Left lung (tissue), 10 donors: ENCODE results near the gene EIF1AD. TPM values are rescaled to one million over a fixed set of nuclear protein-coding genes. Genes with fewer than 3 reads are reported as not detected.

Experiments used
- ATAC-seq: fragments of 200-7000 bp; cut with Tn5 transposase; one replicate; pipeline ENCODE4 v1.9.1; 2020; ENCODE audit warnings: moderate library complexity
- DNase-seq, 4 donors: peaks; one replicate each; pipeline ENCODE4 v3.0.0-alpha.2; 2013 to 2020
- H3K27ac ChIP-seq, 2 donors: fragments of 200-600 bp; sonication (generic) in 1 of 2; one replicate each; pipeline versions ENCODE4 v1.5.0 to v1.8.0; 2020 to 2021
- H3K27me3 ChIP-seq, 2 donors: fragments of 200-600 bp; sonication (generic) in 1 of 2; one replicate each; pipeline versions ENCODE4 v1.5.0 to v1.8.0; 2020 to 2021
- H3K36me3 ChIP-seq, 2 donors: fragments of 200-600 bp; sonication (generic) in 1 of 2; one replicate each; pipeline versions ENCODE4 v1.5.0 to v1.8.0; 2020 to 2021
- H3K4me1 ChIP-seq, 2 donors: fragments of 200-600 bp; one replicate each; pipeline ENCODE4 v1.8.0; 2021
- H3K4me3 ChIP-seq, 2 donors: fragments of 200-600 bp; sonication (generic) in 1 of 2; one replicate each; pipeline versions ENCODE4 v1.5.0 to v1.8.0; 2020 to 2021; ENCODE audit warnings: mild to moderate bottlenecking in 1 of 2
- H3K9me3 ChIP-seq, 2 donors: fragments of 200-600 bp; sonication (generic) in 1 of 2; one replicate each; pipeline versions ENCODE4 v1.5.0 to v1.8.0; 2020 to 2021
- CTCF ChIP-seq, 2 donors: fragments of 200-600 bp; sonication (generic) in 1 of 2; IDR thresholded peaks; one replicate each; pipeline versions ENCODE4 v1.5.0 to v1.8.0; 2021; ENCODE audit warnings: antibody characterized with exemption in 2 of 2
- intact Hi-C, 2 donors: fragments of 100-400 bp; cut with DNase I; formaldehyde crosslinking; loops; one replicate each; pipeline versions ENCODE4 v1.11.2 to v1.14.2; 2022
- polyA plus RNA-seq, 6 donors: library from polyadenylated mRNA; unstranded; fragments of 120-200 nt; gene quantifications; one replicate each; pipeline ENCODE4 v1.2.1, GENCODE V29; 2013; ENCODE audit not compliant: insufficient read length in 6 of 6
- total RNA-seq, 2 donors: library from RNA; stranded (reverse); fragmentation: NEBNext Ultra II Directional; extraction: Animal tissue kit (Norgen Biotek cat#: 25700); gene quantifications; one replicate each; pipeline ENCODE4 v1.2.1, GENCODE V29; 2021
- donor health status: DM: no; HTN: yes; CAD: no.
- donor health status: DM: no; HTN: no; CAD: no.

EIF1AD gene
- total and polyA plus RNA-seq, 8 donors, result 23.6 to 30.5 (median 28.8) TPM

DNA sequence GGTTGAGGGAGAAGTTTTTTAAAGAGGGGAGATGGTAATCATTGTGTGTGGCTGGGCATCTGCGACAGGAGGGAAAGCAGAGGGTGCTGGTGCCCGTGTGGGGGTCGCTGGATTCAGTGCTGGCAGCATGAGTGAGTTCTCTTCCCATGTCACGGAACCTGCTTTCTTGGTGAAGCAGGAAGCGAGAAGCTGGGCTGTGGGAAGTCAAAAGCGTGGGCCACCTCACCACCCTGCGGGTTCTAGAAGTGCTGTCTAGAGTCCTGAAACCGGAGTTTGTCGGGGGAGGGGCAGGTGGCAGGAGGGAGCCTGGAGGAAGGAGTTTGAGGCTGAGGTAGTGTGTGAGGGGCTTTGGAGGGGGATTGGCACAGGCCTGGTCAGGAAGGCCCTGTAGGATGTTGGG is 26.2 kb downstream of the EIF1AD start:
- H3K27me3 ChIP-seq, result no peaks in the 10 kb centered on the region
- intact Hi-C loops, result no loop called here
- no peaks in the 10 kb centered on the region for H3K4me1 ChIP-seq
- no peak overlapping the region for H3K27ac ChIP-seq
- H3K4me3 ChIP-seq, result no peak overlapping the region
- peaks cover 0 to 69% of the 10 kb centered on the region in 2 donors for H3K36me3 ChIP-seq
- DNase-seq (no peak), ATAC-seq (no peak)
- no peak for TF ChIP-seq CTCF (IDR thresholded peaks at IDR 0.05)
- H3K9me3 ChIP-seq, result no peaks in the 10 kb centered on the region

GRCh38 chr11:65973439-65974110 is 28.4 kb downstream of the EIF1AD start:
- H3K4me1 ChIP-seq, result peaks cover 5 to 20% of the 10 kb centered on the region in 2 donors
- H3K36me3 ChIP-seq, result peaks cover 0 to 72% of the 10 kb centered on the region in 2 donors

GRCh38 chr11:65972116-65972515 is 29.8 kb downstream of the EIF1AD start:
- H3K27ac ChIP-seq, result no peak overlapping the region
- no peak overlapping the region for H3K4me3 ChIP-seq
- H3K36me3 ChIP-seq, result peaks cover 0 to 72% of the 10 kb centered on the region in 2 donors
- no peak for TF ChIP-seq CTCF (IDR thresholded peaks at IDR 0.05)
- ATAC-seq (no peak), DNase-seq (no peak)
- intact Hi-C loops, result no loop called here
- peaks cover 5 to 26% of the 10 kb centered on the region in 2 donors for H3K4me1 ChIP-seq
- H3K27me3 ChIP-seq, result no peaks in the 10 kb centered on the region
- no peaks in the 10 kb centered on the region for H3K9me3 ChIP-seq

More at GRCh38 chr11:65973439-65974110, 28.4 kb downstream of the EIF1AD start:
- H3K27me3 ChIP-seq, result no peaks in the 10 kb centered on the region
- no peak for TF ChIP-seq CTCF (IDR thresholded peaks at IDR 0.05)
- DNase-seq (no peak), ATAC-seq (no peak)
- no peak overlapping the region for H3K4me3 ChIP-seq
- no peak overlapping the region for H3K27ac ChIP-seq
- intact Hi-C loops, result no loop called here
- no peaks in the 10 kb centered on the region for H3K9me3 ChIP-seq

GRCh38 chr11:65968600-65969482 is 33.1 kb downstream of the EIF1AD start:
- Histone ChIP-seq H3K4me3 (no peak overlapping the region), H3K9me3 (no peaks in the 10 kb centered on the region), H3K36me3 (peaks cover 0 to 85% of the 10 kb centered on the region in 2 donors), H3K4me1 (peaks cover 5 to 31% of the 10 kb centered on the region in 2 donors), H3K27ac (peak overlapping the region in 1 of 2 donors; percentile 87), H3K27me3 (no peaks in the 10 kb centered on the region)
- intact Hi-C loops, result no loop called here
- ATAC-seq, result peak; percentile 87
- TF ChIP-seq CTCF (IDR thresholded peaks at IDR 0.05), result no peak
- DNase-seq, result no peak

- Histone ChIP-seq H3K9me3 (no peaks in the 10 kb centered on the region), H3K4me3 (no peak overlapping the region), H3K27ac (no peak overlapping the region), H3K27me3 (no peaks in the 10 kb centered on the region), H3K36me3 (peaks cover 0 to 77% of the 10 kb centered on the region in 2 donors), H3K4me1 (peaks cover 17 to 45% of the 10 kb centered on the region in 2 donors)
- DNase-seq, result no peak
- no peak for TF ChIP-seq CTCF (IDR thresholded peaks at IDR 0.05)
- intact Hi-C loops, result no loop called here
- no peak for ATAC-seq
These were observed 34.5 kb downstream of the EIF1AD start for GRCh38 chr11:65967329-65967934.
